GM12873 (cell line): ENCODE results near the gene MARK1.

Experiments used
- CTCF ChIP-seq: IDR thresholded peaks from 2 replicates; pipeline ENCODE4 v1.5.1; 2012; ENCODE audit warnings: low read depth, mild to moderate bottlenecking, moderate library complexity, low read length, control low read depth; ENCODE audit not compliant: insufficient read depth; ENCODE audit errors: missing control alignments

MARK1 gene

GRCh38 chr1:220699044-220699443, 171.1 kb downstream of the MARK1 start:
- no peak for TF ChIP-seq CTCF

- TF ChIP-seq CTCF = no peak
Measured at GRCh38 chr1:220700556-220701179, 172.7 kb downstream of the MARK1 start.

GRCh38 chr1:220701974-220702373, 174.0 kb downstream of the MARK1 start:
- TF ChIP-seq CTCF = no peak

- TF ChIP-seq CTCF = no peak
Measured at GRCh38 chr1:220702733-220703270, 174.9 kb downstream of the MARK1 start.

GRCh38 chr1:220703305-220703704, 175.4 kb downstream of the MARK1 start:
- TF ChIP-seq CTCF = no peak

GRCh38 chr1:220705782-220706181, 177.8 kb downstream of the MARK1 start:
- no peak for TF ChIP-seq CTCF

- TF ChIP-seq CTCF = no peak
Measured at GRCh38 chr1:220706480-220706879, 178.5 kb downstream of the MARK1 start.

- no peak for TF ChIP-seq CTCF
Measured at GRCh38 chr1:220707160-220707559, 179.2 kb downstream of the MARK1 start.
